Activated CD8-positive, alpha-beta T cell treated with anti-CD3 and anti-CD28 coated beads for 36 hours (primary cell): ENCODE results near the gene NUMB. TPM values are rescaled to one million over a fixed set of nuclear protein-coding genes. Genes with fewer than 3 reads are reported as not detected.

Experiments
- ATAC-seq: fragments of 200-7000 bp; cut with Tn5 transposase; one replicate; pipeline ENCODE4 v1.10.0; 2021; ENCODE audit warnings: mild to moderate bottlenecking, moderate library complexity
- CTCF ChIA-PET: fragments of 350-600 bp; sonication (Branson Sonifier 250); formaldehyde crosslinking; loops from one replicate; lab custom pipeline; 2021; ENCODE audit warnings: antibody characterized with exemption; lab: Charles Lee
- POLR2A ChIA-PET: fragments of 350-600 bp; sonication (Branson Sonifier 250); formaldehyde crosslinking; loops from one replicate; lab custom pipeline; 2021; ENCODE audit warnings: antibody characterized with exemption; lab: Charles Lee
- DNase-seq: peaks from one replicate; pipeline ENCODE4 v3.0.0-alpha.2; 2020
- H3K27ac Mint-ChIP-seq: one replicate; pipeline ENCODE4 v1.8.0; 2021; ENCODE audit warnings: mild to moderate bottlenecking, mixed read lengths
- H3K27me3 Mint-ChIP-seq: one replicate; pipeline ENCODE4 v1.8.0; 2021; ENCODE audit warnings: mixed read lengths
- H3K36me3 Mint-ChIP-seq: one replicate; pipeline ENCODE4 v1.8.0; 2021; ENCODE audit warnings: low read depth, mixed read lengths
- H3K4me1 Mint-ChIP-seq: one replicate; pipeline ENCODE4 v1.8.0; 2021; ENCODE audit warnings: low read depth, mixed read lengths
- H3K4me3 Mint-ChIP-seq: one replicate; pipeline ENCODE4 v1.8.0; 2021; ENCODE audit warnings: mild to moderate bottlenecking, moderate library complexity, mixed read lengths
- H3K9me3 Mint-ChIP-seq: one replicate; pipeline ENCODE4 v1.8.0; 2021; ENCODE audit warnings: mixed read lengths
- CTCF ChIP-seq: fragments of 200-600 bp; IDR thresholded peaks from one replicate; pipeline ENCODE4 v1.8.0; 2022; ENCODE audit warnings: antibody characterized with exemption, mild to moderate bottlenecking
- intact Hi-C: fragments of 100-400 bp; cut with micrococcal nuclease; formaldehyde crosslinking; loops from one replicate; pipeline ENCODE4 v1.10.0; 2022
- total RNA-seq, 2 experiments: library from RNA; stranded (reverse); gene quantifications; one replicate each; pipeline ENCODE4 v1.2.3, GENCODE V29; 2021

The NUMB gene
- total RNA-seq, 2 experiments from 2014 or later, result 31.8 to 33.0 TPM

- Mint-ChIP-seq H3K27ac (peak overlapping the region; percentile 87), H3K36me3 (no peaks in the 10 kb centered on the region), H3K9me3 (no peaks in the 10 kb centered on the region), H3K4me1 (peaks cover 60% of the 10 kb centered on the region), H3K4me3 (peak overlapping the region; percentile 35), H3K27me3 (no peaks in the 10 kb centered on the region)
- ChIA-PET CTCF (interaction anchor here (0.6 to 4.1 kb wide), 7 partner anchors 9 to 290 kb away, joined by 3 to 21 read pairs (median 5); no protein-coding TSS in a partner anchor), POLR2A (interaction anchor here (0.6 to 2.0 kb wide), 4 partner anchors 28 to 746 kb away, joined by 3 to 7 read pairs (median 4); partner anchors contain the start of gene RIOX1)
- ATAC-seq (peak; percentile 46), DNase-seq (peak; percentile 66)
- intact Hi-C loops, result no loop called here
- TF ChIP-seq CTCF, result no peak
Measured at GRCh38 chr14:73463411-73463810, 5.1 kb upstream of the NUMB start.

GRCh38 chr14:73462815-73463214 lies 4.5 kb upstream of the NUMB start:
- ATAC-seq (no peak), DNase-seq (no peak)
- TF ChIP-seq CTCF, result no peak
- POLR2A ChIA-PET, result interaction anchor here (0.6 to 2.0 kb wide), 5 partner anchors 22 to 747 kb away, joined by 3 to 7 read pairs (median 3); partner anchors contain the start of gene RIOX1
- H3K36me3 Mint-ChIP-seq, result no peaks in the 10 kb centered on the region
- no peak overlapping the region for H3K27ac Mint-ChIP-seq
- intact Hi-C loops, result no loop called here
- H3K4me3 Mint-ChIP-seq, result no peak overlapping the region
- CTCF ChIA-PET, result interaction anchor here (0.6 to 4.1 kb wide), 7 partner anchors 9 to 290 kb away, joined by 3 to 21 read pairs (median 5); no protein-coding TSS in a partner anchor
- H3K9me3 Mint-ChIP-seq, result no peaks in the 10 kb centered on the region
- H3K27me3 Mint-ChIP-seq, result no peaks in the 10 kb centered on the region
- peaks cover 54% of the 10 kb centered on the region for H3K4me1 Mint-ChIP-seq

GRCh38 chr14:73462048-73462715 lies 3.8 kb upstream of the NUMB start:
- intact Hi-C loops, result no loop called here
- peaks cover 4% of the 10 kb centered on the region for H3K36me3 Mint-ChIP-seq
- H3K4me3 Mint-ChIP-seq, result no peak overlapping the region
- DNase-seq (no peak), ATAC-seq (no peak)
- no peaks in the 10 kb centered on the region for H3K9me3 Mint-ChIP-seq
- CTCF ChIA-PET, result interaction anchor here (2.0 to 4.1 kb wide), 3 partner anchors 10 to 289 kb away, joined by 11 to 21 read pairs (median 17); no protein-coding TSS in a partner anchor
- no peaks in the 10 kb centered on the region for H3K27me3 Mint-ChIP-seq
- H3K27ac Mint-ChIP-seq, result no peak overlapping the region
- TF ChIP-seq CTCF, result no peak
- POLR2A ChIA-PET, result interaction anchor here (0.6 to 2.0 kb wide), 4 partner anchors 10 to 108 kb away, joined by 3 to 7 read pairs (median 4); partner anchors contain the start of gene RIOX1
- H3K4me1 Mint-ChIP-seq, result peaks cover 52% of the 10 kb centered on the region

GRCh38 chr14:73461478-73462047 lies 3.2 kb upstream of the NUMB start:
- ATAC-seq, result no peak
- POLR2A ChIA-PET, result interaction anchor here (2.0 kb wide), 1 partner anchor 30 kb away, joined by 7 read pairs; the partner anchor contains the start of gene RIOX1
- Mint-ChIP-seq H3K4me1 (peaks cover 52% of the 10 kb centered on the region), H3K4me3 (no peak overlapping the region), H3K27me3 (no peaks in the 10 kb centered on the region), H3K27ac (no peak overlapping the region), H3K9me3 (no peaks in the 10 kb centered on the region), H3K36me3 (peaks cover 4% of the 10 kb centered on the region)
- intact Hi-C loops, result no loop called here
- DNase-seq, result no peak
- no peak for TF ChIP-seq CTCF
- CTCF ChIA-PET, result interaction anchor here (2.8 to 5.8 kb wide), 3 partner anchors 9 to 167 kb away, joined by 17 to 41 read pairs (median 21); no protein-coding TSS in a partner anchor
